K562 (cell line): ENCODE data around the gene SPATA32. TPM values are rescaled to one million over a fixed set of nuclear protein-coding genes. Genes with fewer than 3 reads are reported as not detected.

Experiments
- HNRNPK ChIP-seq: fragments of 200-400 bp; formaldehyde crosslinking; IDR thresholded peaks from one replicate; pipeline ENCODE4 v1.6.1; 2018; ENCODE audit warnings: mild to moderate bottlenecking, low read depth, low read length; ENCODE audit not compliant: poor library complexity, severe bottlenecking
- MEIS2 ChIP-seq: fragments of 450-650 bp; IDR thresholded peaks from 2 replicates; pipeline ENCODE4 v1.6.1; 2014; ENCODE audit warnings: mild to moderate bottlenecking; ENCODE audit not compliant: partially characterized antibody
- SUPT5H ChIP-seq: fragments of 450-650 bp; IDR thresholded peaks from 2 replicates; pipeline ENCODE4 v1.6.1; 2016
- TAF1 ChIP-seq: IDR thresholded peaks from 2 replicates; pipeline ENCODE4 v1.6.1; 2011; ENCODE audit warnings: mild to moderate bottlenecking, low read length, moderate library complexity; ENCODE audit not compliant: insufficient read depth, control insufficient read depth, severe bottlenecking; ENCODE audit errors: extremely low read depth
- ZC3H11A ChIP-seq: IDR thresholded peaks from 2 replicates; pipeline ENCODE4 v1.6.1; 2012; ENCODE audit warnings: low read depth, low read length, improper control_type of control experiment
- polyA plus RNA-seq, 8 experiments: library from polyadenylated mRNA; depleted of rRNA in 4 of 8; stranded (reverse) in 5 of 8; unstranded in 3 of 8; fragments of >200 nt; fragmentation: Nextera tagmentation in 2 of 8; fragmentation: Illumina TruSeq in 1 of 8; extraction: Ambion mirVana in 2 of 8; extraction: Trizol in 1 of 8; gene quantifications; 2 replicates each; pipeline versions ENCODE4 v1.2.1 to v1.2.3, GENCODE V29; 2011 to 2014; ENCODE audit warnings: inconsistent platforms in 1 of 8, missing spikeins in 1 of 8
- total RNA-seq, 7 experiments: library from RNA; depleted of rRNA in 6 of 7; stranded (reverse); fragments of >200 nt in 6 of 7; fragmentation: Illumina TruSeq in 2 of 7; extraction: Trizol in 2 of 7; gene quantifications; 2 replicates each; pipeline versions ENCODE4 v1.2.1 to v1.2.3, GENCODE V29; 2011 to 2021; ENCODE audit warnings: low replicate concordance in 1 of 7
- TF ChIP-seq, protein P1 (sequence below): fragments of 250-450 bp; sonication (Bioruptor Pico); IDR thresholded peaks from 2 replicates; pipeline ENCODE4 v1.4.0; 2020; ENCODE audit warnings: mild to moderate bottlenecking, moderate library complexity
- TF ChIP-seq, protein P2 (sequence below): sonication (generic); formaldehyde crosslinking; IDR thresholded peaks from 2 replicates; pipeline ENCODE4 v1.8.0; 2022; ENCODE audit warnings: mild to moderate bottlenecking, missing genetic modification reagents
- TF ChIP-seq, protein P3 (sequence below), 2 experiments: fragments of 450-650 bp; formaldehyde crosslinking in 1 of 2; IDR thresholded peaks; 2 replicates each; pipeline versions ENCODE4 v1.4.0 to v1.6.1; 2014 to 2020; ENCODE audit warnings: mild to moderate bottlenecking in 2 of 2, borderline replicate concordance in 1 of 2, low read depth in 1 of 2
- TF ChIP-seq, protein P4 (sequence below): fragments of 250-450 bp; sonication (Bioruptor Pico); IDR thresholded peaks from 2 replicates; pipeline ENCODE4 v1.4.0; 2020
- TF ChIP-seq, protein P5 (sequence below): fragments of 450-650 bp; formaldehyde crosslinking; IDR thresholded peaks from 2 replicates; pipeline ENCODE4 v1.4.0; 2020; ENCODE audit warnings: mild to moderate bottlenecking, moderate library complexity

The SPATA32 gene
- total and polyA plus RNA-seq, 9 of the 15 experiments (the other 6 are each of a cell fraction or from before 2014, with no cell fraction given): 0.03 to 0.06 TPM; not detected in 7

DNA sequence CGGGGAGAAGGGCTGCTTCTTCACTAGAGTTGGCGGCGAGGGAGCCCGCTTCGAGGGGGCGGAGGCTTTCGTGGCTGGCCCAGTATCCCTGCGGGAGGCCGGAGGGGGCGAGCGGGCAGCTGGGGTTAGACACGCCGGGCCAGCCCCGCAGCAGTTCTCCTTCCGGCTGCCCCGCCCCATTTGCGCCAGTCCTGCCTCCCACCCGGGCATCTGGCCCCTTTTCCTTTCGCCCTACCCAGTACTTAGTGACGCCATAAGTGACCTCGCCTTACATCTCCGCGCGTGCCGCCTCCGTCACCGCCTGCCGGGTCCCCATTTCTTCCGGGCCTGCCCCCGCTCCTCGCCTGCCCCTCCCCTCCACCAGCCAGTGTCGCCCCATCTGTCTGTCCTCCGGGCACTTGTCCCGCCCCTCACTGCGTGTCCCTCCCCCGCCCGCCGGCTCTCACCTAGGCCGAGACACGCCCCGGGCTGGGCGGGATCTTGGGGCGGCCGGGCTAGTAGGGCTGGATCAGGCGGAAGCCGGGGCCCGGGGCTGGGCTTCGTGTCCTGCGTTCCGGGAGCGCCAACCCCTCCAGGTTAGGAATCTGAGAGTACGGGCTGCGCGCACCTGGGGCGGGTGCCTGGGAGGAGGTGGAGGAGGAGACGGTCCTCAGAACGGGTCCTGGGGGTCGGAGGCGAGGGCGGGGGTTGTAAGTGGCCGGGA, 14.3 kb downstream of the SPATA32 start (continued):
- TF ChIP-seq, protein P1, sequence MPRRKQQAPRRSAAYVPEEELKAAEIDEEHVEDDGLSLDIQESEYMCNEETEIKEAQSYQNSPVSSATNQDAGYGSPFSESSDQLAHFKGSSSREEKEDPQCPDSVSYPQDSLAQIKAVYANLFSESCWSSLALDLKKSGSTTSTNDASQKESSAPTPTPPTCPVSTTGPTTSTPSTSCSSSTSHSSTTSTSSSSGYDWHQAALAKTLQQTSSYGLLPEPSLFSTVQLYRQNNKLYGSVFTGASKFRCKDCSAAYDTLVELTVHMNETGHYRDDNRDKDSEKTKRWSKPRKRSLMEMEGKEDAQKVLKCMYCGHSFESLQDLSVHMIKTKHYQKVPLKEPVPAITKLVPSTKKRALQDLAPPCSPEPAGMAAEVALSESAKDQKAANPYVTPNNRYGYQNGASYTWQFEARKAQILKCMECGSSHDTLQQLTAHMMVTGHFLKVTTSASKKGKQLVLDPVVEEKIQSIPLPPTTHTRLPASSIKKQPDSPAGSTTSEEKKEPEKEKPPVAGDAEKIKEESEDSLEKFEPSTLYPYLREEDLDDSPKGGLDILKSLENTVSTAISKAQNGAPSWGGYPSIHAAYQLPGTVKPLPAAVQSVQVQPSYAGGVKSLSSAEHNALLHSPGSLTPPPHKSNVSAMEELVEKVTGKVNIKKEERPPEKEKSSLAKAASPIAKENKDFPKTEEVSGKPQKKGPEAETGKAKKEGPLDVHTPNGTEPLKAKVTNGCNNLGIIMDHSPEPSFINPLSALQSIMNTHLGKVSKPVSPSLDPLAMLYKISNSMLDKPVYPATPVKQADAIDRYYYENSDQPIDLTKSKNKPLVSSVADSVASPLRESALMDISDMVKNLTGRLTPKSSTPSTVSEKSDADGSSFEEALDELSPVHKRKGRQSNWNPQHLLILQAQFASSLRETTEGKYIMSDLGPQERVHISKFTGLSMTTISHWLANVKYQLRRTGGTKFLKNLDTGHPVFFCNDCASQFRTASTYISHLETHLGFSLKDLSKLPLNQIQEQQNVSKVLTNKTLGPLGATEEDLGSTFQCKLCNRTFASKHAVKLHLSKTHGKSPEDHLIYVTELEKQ (CRISPR knock-in tag): no peak
- TF ChIP-seq, protein P2, sequence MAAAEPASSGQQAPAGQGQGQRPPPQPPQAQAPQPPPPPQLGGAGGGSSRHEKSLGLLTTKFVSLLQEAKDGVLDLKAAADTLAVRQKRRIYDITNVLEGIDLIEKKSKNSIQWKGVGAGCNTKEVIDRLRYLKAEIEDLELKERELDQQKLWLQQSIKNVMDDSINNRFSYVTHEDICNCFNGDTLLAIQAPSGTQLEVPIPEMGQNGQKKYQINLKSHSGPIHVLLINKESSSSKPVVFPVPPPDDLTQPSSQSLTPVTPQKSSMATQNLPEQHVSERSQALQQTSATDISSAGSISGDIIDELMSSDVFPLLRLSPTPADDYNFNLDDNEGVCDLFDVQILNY (CRISPR knock-in tag): no peak
- TF ChIP-seq MEIS2 (no peak), ZC3H11A (no peak), TAF1 (peak; percentile 39), SUPT5H (peak; percentile 83), HNRNPK (no peak)
- TF ChIP-seq, protein P3, sequence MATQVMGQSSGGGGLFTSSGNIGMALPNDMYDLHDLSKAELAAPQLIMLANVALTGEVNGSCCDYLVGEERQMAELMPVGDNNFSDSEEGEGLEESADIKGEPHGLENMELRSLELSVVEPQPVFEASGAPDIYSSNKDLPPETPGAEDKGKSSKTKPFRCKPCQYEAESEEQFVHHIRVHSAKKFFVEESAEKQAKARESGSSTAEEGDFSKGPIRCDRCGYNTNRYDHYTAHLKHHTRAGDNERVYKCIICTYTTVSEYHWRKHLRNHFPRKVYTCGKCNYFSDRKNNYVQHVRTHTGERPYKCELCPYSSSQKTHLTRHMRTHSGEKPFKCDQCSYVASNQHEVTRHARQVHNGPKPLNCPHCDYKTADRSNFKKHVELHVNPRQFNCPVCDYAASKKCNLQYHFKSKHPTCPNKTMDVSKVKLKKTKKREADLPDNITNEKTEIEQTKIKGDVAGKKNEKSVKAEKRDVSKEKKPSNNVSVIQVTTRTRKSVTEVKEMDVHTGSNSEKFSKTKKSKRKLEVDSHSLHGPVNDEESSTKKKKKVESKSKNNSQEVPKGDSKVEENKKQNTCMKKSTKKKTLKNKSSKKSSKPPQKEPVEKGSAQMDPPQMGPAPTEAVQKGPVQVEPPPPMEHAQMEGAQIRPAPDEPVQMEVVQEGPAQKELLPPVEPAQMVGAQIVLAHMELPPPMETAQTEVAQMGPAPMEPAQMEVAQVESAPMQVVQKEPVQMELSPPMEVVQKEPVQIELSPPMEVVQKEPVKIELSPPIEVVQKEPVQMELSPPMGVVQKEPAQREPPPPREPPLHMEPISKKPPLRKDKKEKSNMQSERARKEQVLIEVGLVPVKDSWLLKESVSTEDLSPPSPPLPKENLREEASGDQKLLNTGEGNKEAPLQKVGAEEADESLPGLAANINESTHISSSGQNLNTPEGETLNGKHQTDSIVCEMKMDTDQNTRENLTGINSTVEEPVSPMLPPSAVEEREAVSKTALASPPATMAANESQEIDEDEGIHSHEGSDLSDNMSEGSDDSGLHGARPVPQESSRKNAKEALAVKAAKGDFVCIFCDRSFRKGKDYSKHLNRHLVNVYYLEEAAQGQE (IDR thresholded peaks at IDR 0.05; ENCODE audit: borderline replicate concordance): no peak
- TF ChIP-seq, protein P3 (CRISPR knock-in tag; IDR thresholded peaks at IDR 0.05; ENCODE audit: low read depth): no peak
- TF ChIP-seq, protein P4, sequence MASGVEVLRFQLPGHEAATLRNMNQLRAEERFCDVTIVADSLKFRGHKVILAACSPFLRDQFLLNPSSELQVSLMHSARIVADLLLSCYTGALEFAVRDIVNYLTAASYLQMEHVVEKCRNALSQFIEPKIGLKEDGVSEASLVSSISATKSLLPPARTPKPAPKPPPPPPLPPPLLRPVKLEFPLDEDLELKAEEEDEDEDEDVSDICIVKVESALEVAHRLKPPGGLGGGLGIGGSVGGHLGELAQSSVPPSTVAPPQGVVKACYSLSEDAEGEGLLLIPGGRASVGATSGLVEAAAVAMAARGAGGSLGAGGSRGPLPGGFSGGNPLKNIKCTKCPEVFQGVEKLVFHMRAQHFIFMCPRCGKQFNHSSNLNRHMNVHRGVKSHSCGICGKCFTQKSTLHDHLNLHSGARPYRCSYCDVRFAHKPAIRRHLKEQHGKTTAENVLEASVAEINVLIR (CRISPR knock-in tag): peak; percentile 66; the same call in 1 of the 2 replicates
- TF ChIP-seq, protein P5, sequence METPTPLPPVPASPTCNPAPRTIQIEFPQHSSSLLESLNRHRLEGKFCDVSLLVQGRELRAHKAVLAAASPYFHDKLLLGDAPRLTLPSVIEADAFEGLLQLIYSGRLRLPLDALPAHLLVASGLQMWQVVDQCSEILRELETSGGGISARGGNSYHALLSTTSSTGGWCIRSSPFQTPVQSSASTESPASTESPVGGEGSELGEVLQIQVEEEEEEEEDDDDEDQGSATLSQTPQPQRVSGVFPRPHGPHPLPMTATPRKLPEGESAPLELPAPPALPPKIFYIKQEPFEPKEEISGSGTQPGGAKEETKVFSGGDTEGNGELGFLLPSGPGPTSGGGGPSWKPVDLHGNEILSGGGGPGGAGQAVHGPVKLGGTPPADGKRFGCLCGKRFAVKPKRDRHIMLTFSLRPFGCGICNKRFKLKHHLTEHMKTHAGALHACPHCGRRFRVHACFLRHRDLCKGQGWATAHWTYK (CRISPR knock-in tag): no peak
